H1 (cell line): ENCODE data around the gene FAM236D. TPM values are rescaled to one million over a fixed set of nuclear protein-coding genes. Genes with fewer than 3 reads are reported as not detected.
A peak's percentile ranks its signal among the peaks of the same experiment; 100 is the strongest.
"Not testable (repeated sequence)": the region's sequence is repeated elsewhere in the genome, so short reads cannot be mapped to it uniquely, and the experiment has no call there.

Experiments used
- CTCF ChIA-PET: fragments of 300-600 bp; sonication (Branson Sonifier 250); formaldehyde crosslinking; loops from one replicate; lab custom pipeline; 2021; ENCODE audit not compliant: partially characterized antibody; lab: Charles Lee
- POLR2A ChIA-PET: fragments of 300-600 bp; sonication (Branson Sonifier 250); formaldehyde crosslinking; loops from one replicate; lab custom pipeline; 2021; ENCODE audit warnings: inconsistent platforms; ENCODE audit not compliant: partially characterized antibody; lab: Charles Lee
- DNase-seq, 2 experiments: peaks; one replicate each; pipeline versions ENCODE4 v3.0.0 to v3.0.0-alpha.2; 2010 to 2022; ENCODE audit warnings: low spot score in 2 of 2, low read depth in 1 of 2, mixed read lengths in 1 of 2
- FAIRE-seq: peaks from 2 replicates; lab custom pipeline; 2011; peaks lifted over from hg19 to GRCh38; lab: Jason Lieb, UNC
- H2AFZ ChIP-seq: 2 replicates; pipeline ENCODE4 v1.8.1; 2012; ENCODE audit warnings: low read length, inconsistent platforms
- H2AK5ac ChIP-seq: 2 replicates; pipeline ENCODE4 v1.6.1; 2013; ENCODE audit warnings: low read depth, low read length
- H2BK120ac ChIP-seq: replicated peaks from 2 replicates; pipeline ENCODE3; 2013; ENCODE audit warnings: low read depth, low read length, inconsistent platforms
- H2BK12ac ChIP-seq: 2 replicates; pipeline ENCODE4 v1.6.1; 2013; ENCODE audit warnings: low read depth, low read length
- H2BK15ac ChIP-seq: 2 replicates; pipeline ENCODE4 v1.6.1; 2013; ENCODE audit warnings: low read length
- H2BK20ac ChIP-seq: 2 replicates; pipeline ENCODE4 v1.6.1; 2013; ENCODE audit warnings: low read length
- H2BK5ac ChIP-seq: 2 replicates; pipeline ENCODE4 v1.6.1; 2013; ENCODE audit warnings: low read depth, low read length
- H3K14ac ChIP-seq: 2 replicates; pipeline ENCODE4 v1.6.1; 2013; ENCODE audit warnings: inconsistent platforms; ENCODE audit not compliant: insufficient read length
- H3K18ac ChIP-seq: 2 replicates; pipeline ENCODE4 v1.6.1; 2013; ENCODE audit warnings: low read length; ENCODE audit errors: extremely low read depth
- H3K23ac ChIP-seq: 2 replicates; pipeline ENCODE4 v1.6.1; 2013; ENCODE audit warnings: inconsistent platforms; ENCODE audit not compliant: insufficient read length
- H3K23me2 ChIP-seq: 2 replicates; pipeline ENCODE4 v1.6.1; 2013; ENCODE audit warnings: low read depth, low read length
- H3K27ac ChIP-seq: 2 replicates; pipeline ENCODE4 v1.6.1; 2011; ENCODE audit warnings: low read depth, low read length, inconsistent platforms
- H3K27me3 ChIP-seq, 4 experiments: replicated peaks in 1 of 4; 1 replicate in 1 of 4; 2 replicates in 3 of 4; pipeline versions ENCODE4 v1.6.1 to v1.8.1; 2011 to 2013; ENCODE audit warnings: low read length in 3 of 4, mild to moderate bottlenecking in 3 of 4, inconsistent platforms in 2 of 4, mixed read lengths in 2 of 4, moderate library complexity in 1 of 4; ENCODE audit not compliant: control insufficient read depth in 3 of 4, insufficient read depth in 3 of 4; ENCODE audit errors: extremely low read depth in 1 of 4
- H3K36me3 ChIP-seq, 4 experiments: 2 replicates each; pipeline versions ENCODE4 v1.6.1 to v1.8.1; 2011 to 2013; ENCODE audit warnings: mild to moderate bottlenecking in 4 of 4, low read length in 3 of 4, moderate library complexity in 2 of 4, control low read depth in 1 of 4, inconsistent platforms in 1 of 4; ENCODE audit not compliant: insufficient read depth in 4 of 4, control insufficient read depth in 2 of 4
- H3K4ac ChIP-seq: replicated peaks from 2 replicates; pipeline ENCODE3; 2013; ENCODE audit warnings: low read length, low read depth, mixed read lengths, inconsistent platforms; ENCODE audit not compliant: insufficient read length
- H3K4me1 ChIP-seq, 4 experiments: replicated peaks in 1 of 4; 1 replicate in 1 of 4; 2 replicates in 3 of 4; pipeline versions ENCODE4 v1.6.1 to v1.8.1; 2011 to 2013; ENCODE audit warnings: low read length in 3 of 4, inconsistent platforms in 2 of 4, mixed read lengths in 1 of 4; ENCODE audit not compliant: insufficient read depth in 4 of 4, control insufficient read depth in 3 of 4
- H3K4me2 ChIP-seq, 2 experiments: 2 replicates each; pipeline versions ENCODE4 v1.6.1 to v1.8.1; 2011 to 2013; ENCODE audit warnings: low read depth in 2 of 2, low read length in 2 of 2, control low read depth in 1 of 2, inconsistent platforms in 1 of 2, mild to moderate bottlenecking in 1 of 2; ENCODE audit not compliant: insufficient read depth in 1 of 2
- H3K4me3 ChIP-seq, 4 experiments: fragments of 200-600, 300-600 bp in 1 of 4; sonication (generic), shearing (Covaris generic), sonication (Bioruptor Twin) in 1 of 4; 2 replicates each; pipeline versions ENCODE4 v1.5.1 to v1.8.1; 2011 to 2016; ENCODE audit warnings: low read length in 4 of 4, low read depth in 3 of 4, control low read depth in 2 of 4, inconsistent platforms in 2 of 4, mild to moderate bottlenecking in 2 of 4, mixed read lengths in 1 of 4, moderate library complexity in 1 of 4; ENCODE audit not compliant: insufficient read depth in 2 of 4; ENCODE audit errors: extremely low read depth in 1 of 4
- H3K56ac ChIP-seq: replicated peaks from 2 replicates; pipeline ENCODE3; 2013; ENCODE audit warnings: low read depth, mild to moderate bottlenecking, mixed read lengths, low read length, inconsistent platforms; ENCODE audit not compliant: insufficient read length
- H3K79me1 ChIP-seq: 2 replicates; pipeline ENCODE4 v1.6.1; 2013; ENCODE audit warnings: low read depth, low read length, control low read depth
- H3K79me2 ChIP-seq, 2 experiments: 2 replicates each; pipeline versions ENCODE4 v1.6.1 to v1.8.1; 2012 to 2013; ENCODE audit warnings: low read length in 2 of 2, mild to moderate bottlenecking in 2 of 2, inconsistent platforms in 1 of 2; ENCODE audit not compliant: insufficient read depth in 2 of 2, control insufficient read depth in 1 of 2
- H3K9ac ChIP-seq, 4 experiments: replicated peaks in 1 of 4; 1 replicate in 1 of 4; 2 replicates in 3 of 4; pipeline versions ENCODE4 v1.6.1 to v1.8.1; 2011 to 2013; ENCODE audit warnings: low read depth in 3 of 4, low read length in 3 of 4, control low read depth in 2 of 4, mild to moderate bottlenecking in 2 of 4, moderate library complexity in 2 of 4, inconsistent platforms in 1 of 4; ENCODE audit errors: extremely low read depth in 1 of 4
- H3K9me3 ChIP-seq, 2 experiments: 2 replicates each; pipeline versions ENCODE4 v1.6.1 to v1.8.1; 2012 to 2013; ENCODE audit warnings: mild to moderate bottlenecking in 2 of 2, moderate library complexity in 2 of 2, control low read depth in 1 of 2, inconsistent platforms in 1 of 2, low read depth in 1 of 2, low read length in 1 of 2, mixed read lengths in 1 of 2; ENCODE audit not compliant: insufficient read depth in 2 of 2
- H4K20me1 ChIP-seq, 2 experiments: replicated peaks in 1 of 2; 2 replicates each; pipeline versions ENCODE3 to v1.8.1; 2011 to 2013; ENCODE audit warnings: inconsistent platforms in 2 of 2, low read length in 2 of 2, mild to moderate bottlenecking in 1 of 2; ENCODE audit not compliant: insufficient read depth in 2 of 2, control insufficient read depth in 1 of 2
- H4K5ac ChIP-seq: 2 replicates; pipeline ENCODE4 v1.6.1; 2013; ENCODE audit warnings: low read length, low read depth, mixed read lengths, inconsistent platforms; ENCODE audit not compliant: insufficient read length
- H4K8ac ChIP-seq: 2 replicates; pipeline ENCODE4 v1.8.0; 2013; ENCODE audit warnings: mild to moderate bottlenecking, moderate library complexity, low read length, inconsistent platforms; ENCODE audit not compliant: insufficient read depth; ENCODE audit errors: extremely low read depth
- H4K91ac ChIP-seq: replicated peaks from 2 replicates; pipeline ENCODE3; 2013; ENCODE audit warnings: low read length, mixed read lengths, inconsistent platforms; ENCODE audit not compliant: insufficient read length
- WGBS, 2 experiments: shearing (Covaris generic) in 1 of 2; methylation state at CpG; one replicate each; pipeline versions ENCODE4 v1.1.6 to v1.1.7; 2013 to 2015; ENCODE audit warnings: low lambda C conversion rate in 2 of 2, mixed read lengths in 2 of 2, inconsistent platforms in 1 of 2, low coverage in 1 of 2, missing lambda C conversion rate in 1 of 2; ENCODE audit not compliant: insufficient replicate concordance in 2 of 2, insufficient coverage in 1 of 2, insufficient read length in 1 of 2; ENCODE audit errors: extremely low coverage in 1 of 2, missing lambda C conversion rate in 1 of 2; 5-methylcytosine and 5-hydroxymethylcytosine counted together
- polyA plus RNA-seq, 7 experiments: library from polyadenylated mRNA; depleted of rRNA in 3 of 7; stranded (reverse) in 5 of 7; unstranded in 2 of 7; fragments of >200 nt in 5 of 7; fragments of 200-250 nt in 2 of 7; gene quantifications; 1 replicate in 5 of 7; 2 replicates in 1 of 7; 4 replicates in 1 of 7; pipeline versions ENCODE4 v1.2.1 to v1.2.3, GENCODE V29; 2011 to 2013; ENCODE audit warnings: missing spikeins in 2 of 7, mixed read lengths in 2 of 7
- total RNA-seq: library from RNA; stranded (reverse); fragmentation: NEBNext Ultra II Directional; extraction: Animal tissue kit (Norgen Biotek cat#: 25700); gene quantifications from 2 replicates; pipeline ENCODE4 v1.2.1, GENCODE V29; 2021

Gene FAM236D
- total and polyA plus RNA-seq, 2 of the 8 experiments (the other 6 are each of a cell fraction or from before 2014, with no cell fraction given): not detected

GRCh38 chrX:72777467-72777790 is 30.6 kb downstream of the FAM236D start:
- CTCF ChIA-PET, H3K36me3 ChIP-seq, H3K4me3 ChIP-seq, H4K5ac ChIP-seq, H2BK15ac ChIP-seq, H4K20me1 ChIP-seq, H3K79me2 ChIP-seq, H3K23ac ChIP-seq, H4K91ac ChIP-seq, H3K23me2 ChIP-seq, H3K9me3 ChIP-seq, H3K56ac ChIP-seq, DNase-seq, H3K18ac ChIP-seq, H2BK20ac ChIP-seq, H3K9ac ChIP-seq, H3K4me1 ChIP-seq, H3K14ac ChIP-seq, H2BK120ac ChIP-seq, H2AK5ac ChIP-seq, H3K4me2 ChIP-seq, POLR2A ChIA-PET, H2AFZ ChIP-seq, H3K27me3 ChIP-seq, H4K8ac ChIP-seq, H2BK12ac ChIP-seq, H3K79me1 ChIP-seq, H2BK5ac ChIP-seq, H3K4ac ChIP-seq, H3K27ac ChIP-seq: not testable (repeated sequence)
- no CpG with 5 or more reads among the region's 15 CpGs for WGBS, 2 experiments
- FAIRE-seq: peak; percentile 97

GRCh38 chrX:72776653-72777466 is 31.1 kb downstream of the FAM236D start, which contains the start of gene DMRTC1B:
Gene DMRTC1B, plus strand, starts transcription at chrX:72776890. Its CDS starts 68,246 bp downstream, at chrX:72845136.
- H3K36me3 ChIP-seq, H3K23ac ChIP-seq, DNase-seq, H4K8ac ChIP-seq, H3K4ac ChIP-seq, H4K20me1 ChIP-seq, H2AK5ac ChIP-seq, H3K23me2 ChIP-seq, FAIRE-seq, H2BK5ac ChIP-seq, H3K56ac ChIP-seq, H2BK12ac ChIP-seq, H3K9ac ChIP-seq, H4K91ac ChIP-seq, H3K27ac ChIP-seq, H2AFZ ChIP-seq, H2BK20ac ChIP-seq, H3K79me1 ChIP-seq, H3K14ac ChIP-seq, H3K79me2 ChIP-seq, CTCF ChIA-PET, H3K4me3 ChIP-seq, H3K27me3 ChIP-seq, POLR2A ChIA-PET, H4K5ac ChIP-seq, H3K18ac ChIP-seq, H3K4me2 ChIP-seq, H3K9me3 ChIP-seq, H2BK15ac ChIP-seq, H3K4me1 ChIP-seq, H2BK120ac ChIP-seq: not testable (repeated sequence)
- no CpG with 5 or more reads among the region's 44 CpGs for WGBS, 2 experiments
